ENCODE results near the gene RNF145. TPM values are rescaled to one million over a fixed set of nuclear protein-coding genes. Genes with fewer than 3 reads are reported as not detected.
"Not testable (repeated sequence)": the region's sequence is repeated elsewhere in the genome, so short reads cannot be mapped to it uniquely, and the experiment has no call there.

Gene RNF145
- total RNA-seq, 4 donors from 2014 or later = 49.7 to 82.3 (median 72.3) TPM

GRCh38 chr5:159123700-159124099, 85.7 kb downstream of the RNF145 start:
- H3K27ac ChIP-seq = no peak overlapping the region
- H3K9me3 ChIP-seq = no peaks in the 10 kb centered on the region
- intact Hi-C loops (cut with DNase I) = no loop called here
- 74 to 85% methylated on average over 3 of the region's 3 CpGs for WGBS, 2 donors
- TF ChIP-seq CTCF (IDR thresholded peaks at IDR 0.05) (no peak), POLR2A (IDR thresholded peaks at IDR 0.05) (no peak)
- no peak for DNase-seq
- no peaks in the 10 kb centered on the region for H3K36me3 ChIP-seq
- H3K4me1 ChIP-seq = no peaks in the 10 kb centered on the region
- peaks cover 0 to 7% (median 0%) of the 10 kb centered on the region in 4 donors for H3K27me3 ChIP-seq
- no peak overlapping the region for H3K4me3 ChIP-seq

- 65 to 72% methylated on average over 2 of the region's 2 CpGs for WGBS, 2 donors
- intact Hi-C loops (cut with DNase I) = no loop called here
- no peak for TF ChIP-seq POLR2A (IDR thresholded peaks at IDR 0.05)
- no peak for TF ChIP-seq CTCF (IDR thresholded peaks at IDR 0.05)
- Histone ChIP-seq H3K4me1 (no peaks in the 10 kb centered on the region), H3K27me3 (peaks cover 0 to 6% (median 0%) of the 10 kb centered on the region in 4 donors), H3K9me3 (no peaks in the 10 kb centered on the region), H3K36me3 (no peaks in the 10 kb centered on the region), H3K27ac (no peak overlapping the region), H3K4me3 (no peak overlapping the region)
- no peak for DNase-seq
These were observed 86.2 kb downstream of the RNF145 start for GRCh38 chr5:159123189-159123588.

- no peaks in the 10 kb centered on the region for H3K9me3 ChIP-seq
- no peaks in the 10 kb centered on the region for H3K27me3 ChIP-seq
- TF ChIP-seq POLR2A (IDR thresholded peaks at IDR 0.05) (no peak), CTCF (IDR thresholded peaks at IDR 0.05) (no peak)
- no peak overlapping the region for H3K27ac ChIP-seq
- H3K4me3 ChIP-seq = peak overlapping the region in 1 of 4 donors; percentile 25
- 69 to 81% methylated on average over 3 of the region's 3 CpGs for WGBS, 2 donors
- no peak for DNase-seq
- no peaks in the 10 kb centered on the region for H3K36me3 ChIP-seq
- intact Hi-C loops (cut with DNase I) = no loop called here
- H3K4me1 ChIP-seq = no peaks in the 10 kb centered on the region
These were observed 88.3 kb downstream of the RNF145 start for GRCh38 chr5:159121061-159121460.

GRCh38 chr5:159120446-159120845, 88.9 kb downstream of the RNF145 start:
- no peak for DNase-seq
- intact Hi-C loops (cut with DNase I) = no loop called here
- WGBS, 2 donors = 48 to 50% methylated on average over 4 of the region's 4 CpGs
- no peak for TF ChIP-seq POLR2A (IDR thresholded peaks at IDR 0.05)
- TF ChIP-seq CTCF (IDR thresholded peaks at IDR 0.05) = no peak
- Histone ChIP-seq H3K4me1 (no peaks in the 10 kb centered on the region), H3K27me3 (no peaks in the 10 kb centered on the region), H3K27ac (no peak overlapping the region), H3K36me3 (no peaks in the 10 kb centered on the region), H3K9me3 (no peaks in the 10 kb centered on the region), H3K4me3 (peak overlapping the region in 1 of 4 donors; percentile 25)

GRCh38 chr5:159119842-159120241, 89.5 kb downstream of the RNF145 start:
- H3K4me1 ChIP-seq; intact Hi-C loops (cut with DNase I); DNase-seq; H3K27me3 ChIP-seq; H3K27ac ChIP-seq; H3K36me3 ChIP-seq; H3K4me3 ChIP-seq; H3K9me3 ChIP-seq: not testable (repeated sequence)
- 50 to 60% methylated on average over 2 to 4 of the region's 4 CpGs for WGBS, 2 donors

GRCh38 chr5:159118958-159119659, 90.2 kb downstream of the RNF145 start:
- H3K4me1 ChIP-seq; DNase-seq; H3K27me3 ChIP-seq; H3K4me3 ChIP-seq; H3K36me3 ChIP-seq; intact Hi-C loops (cut with DNase I); H3K9me3 ChIP-seq; H3K27ac ChIP-seq: not testable (repeated sequence)
- 89% methylated on average over 3 to 11 of the region's 39 CpGs for WGBS, 2 donors

All from esophagus squamous epithelium (tissue), 5 donors.